ENCODE measurements around the gene LZIC. TPM values are rescaled to one million over a fixed set of nuclear protein-coding genes. Genes with fewer than 3 reads are reported as not detected.

The LZIC gene
- total and polyA plus RNA-seq, 2 of the 13 experiments (the other 11 are each of a cell fraction or from before 2014, with no cell fraction given) = 25.2 to 71.8 TPM

- TF ChIP-seq, protein P1, sequence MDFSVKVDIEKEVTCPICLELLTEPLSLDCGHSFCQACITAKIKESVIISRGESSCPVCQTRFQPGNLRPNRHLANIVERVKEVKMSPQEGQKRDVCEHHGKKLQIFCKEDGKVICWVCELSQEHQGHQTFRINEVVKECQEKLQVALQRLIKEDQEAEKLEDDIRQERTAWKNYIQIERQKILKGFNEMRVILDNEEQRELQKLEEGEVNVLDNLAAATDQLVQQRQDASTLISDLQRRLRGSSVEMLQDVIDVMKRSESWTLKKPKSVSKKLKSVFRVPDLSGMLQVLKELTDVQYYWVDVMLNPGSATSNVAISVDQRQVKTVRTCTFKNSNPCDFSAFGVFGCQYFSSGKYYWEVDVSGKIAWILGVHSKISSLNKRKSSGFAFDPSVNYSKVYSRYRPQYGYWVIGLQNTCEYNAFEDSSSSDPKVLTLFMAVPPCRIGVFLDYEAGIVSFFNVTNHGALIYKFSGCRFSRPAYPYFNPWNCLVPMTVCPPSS (IDR thresholded peaks at IDR 0.05) = no peak
- no peak for TF ChIP-seq ZNF282 (IDR thresholded peaks at IDR 0.05; ENCODE audit: partially characterized antibody)
- no peak for TF ChIP-seq ZNF296 (CRISPR knock-in tag; conservative IDR thresholded peaks at IDR 0.05)
- TF ChIP-seq CCAR2 (optimal IDR thresholded peaks at IDR 0.05; ENCODE audit: low read depth, low read length) = no peak
- no peak for TF ChIP-seq ZFP37 (CRISPR knock-in tag; IDR thresholded peaks at IDR 0.05; ENCODE audit: borderline replicate concordance)
- no peak for TF ChIP-seq ZNF839 (CRISPR knock-in tag; IDR thresholded peaks at IDR 0.05; ENCODE audit: borderline replicate concordance)
- no peak for TF ChIP-seq CENPT (CRISPR knock-in tag; IDR thresholded peaks at IDR 0.05; ENCODE audit: low read depth)
- no peak for TF ChIP-seq ZSCAN30 (CRISPR knock-in tag; IDR thresholded peaks at IDR 0.05)
- no peak for TF ChIP-seq BRCA1 (CRISPR knock-in tag; IDR thresholded peaks at IDR 0.05)
- no peak for TF ChIP-seq TCF7L2 (IDR thresholded peaks at IDR 0.05; ENCODE audit: low read depth, low read length)
- TF ChIP-seq ZNF207 (IDR thresholded peaks at IDR 0.05; ENCODE audit: borderline replicate concordance) = no peak
- TF ChIP-seq, protein P2, sequence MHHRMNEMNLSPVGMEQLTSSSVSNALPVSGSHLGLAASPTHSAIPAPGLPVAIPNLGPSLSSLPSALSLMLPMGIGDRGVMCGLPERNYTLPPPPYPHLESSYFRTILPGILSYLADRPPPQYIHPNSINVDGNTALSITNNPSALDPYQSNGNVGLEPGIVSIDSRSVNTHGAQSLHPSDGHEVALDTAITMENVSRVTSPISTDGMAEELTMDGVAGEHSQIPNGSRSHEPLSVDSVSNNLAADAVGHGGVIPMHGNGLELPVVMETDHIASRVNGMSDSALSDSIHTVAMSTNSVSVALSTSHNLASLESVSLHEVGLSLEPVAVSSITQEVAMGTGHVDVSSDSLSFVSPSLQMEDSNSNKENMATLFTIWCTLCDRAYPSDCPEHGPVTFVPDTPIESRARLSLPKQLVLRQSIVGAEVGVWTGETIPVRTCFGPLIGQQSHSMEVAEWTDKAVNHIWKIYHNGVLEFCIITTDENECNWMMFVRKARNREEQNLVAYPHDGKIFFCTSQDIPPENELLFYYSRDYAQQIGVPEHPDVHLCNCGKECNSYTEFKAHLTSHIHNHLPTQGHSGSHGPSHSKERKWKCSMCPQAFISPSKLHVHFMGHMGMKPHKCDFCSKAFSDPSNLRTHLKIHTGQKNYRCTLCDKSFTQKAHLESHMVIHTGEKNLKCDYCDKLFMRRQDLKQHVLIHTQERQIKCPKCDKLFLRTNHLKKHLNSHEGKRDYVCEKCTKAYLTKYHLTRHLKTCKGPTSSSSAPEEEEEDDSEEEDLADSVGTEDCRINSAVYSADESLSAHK (CRISPR knock-in tag; IDR thresholded peaks at IDR 0.05; ENCODE audit: borderline replicate concordance) = no peak
- no peak for TF ChIP-seq ATF1 (CRISPR knock-in tag; IDR thresholded peaks at IDR 0.05)
- TF ChIP-seq NONO (IDR thresholded peaks at IDR 0.05) = no peak
- no peak for TF ChIP-seq NONO (CRISPR knock-in tag; conservative IDR thresholded peaks at IDR 0.05)
- TF ChIP-seq ZNF782 (CRISPR knock-in tag; IDR thresholded peaks at IDR 0.05; ENCODE audit: borderline replicate concordance) = no peak
- TF ChIP-seq NR2F1 (CRISPR knock-in tag; IDR thresholded peaks at IDR 0.05) = no peak
- no peak for TF ChIP-seq PHB2 (IDR thresholded peaks at IDR 0.05; ENCODE audit: partially characterized antibody)
- TF ChIP-seq ZNF530 (CRISPR knock-in tag; IDR thresholded peaks at IDR 0.05; ENCODE audit: low read depth) = no peak
- no peak for TF ChIP-seq SMAD9 (CRISPR knock-in tag; IDR thresholded peaks at IDR 0.05)
- TF ChIP-seq ZNF772 (CRISPR knock-in tag; IDR thresholded peaks at IDR 0.05) = no peak
- TF ChIP-seq ZNF598 (CRISPR knock-in tag; IDR thresholded peaks at IDR 0.05; ENCODE audit: borderline replicate concordance) = no peak
- no peak for TF ChIP-seq EZH2 (conservative IDR thresholded peaks at IDR 0.05; ENCODE audit: low read depth, low read length)
- TF ChIP-seq SMAD1 (CRISPR knock-in tag; IDR thresholded peaks at IDR 0.05; ENCODE audit: borderline replicate concordance, low read depth) = no peak
- no peak for TF ChIP-seq ZNF281 (CRISPR knock-in tag; IDR thresholded peaks at IDR 0.05; ENCODE audit: borderline replicate concordance)
Observed at GRCh38 chr1:9900142-9901043, 42.8 kb downstream of the LZIC start (continued).
